ENCODE data around the gene GOLIM4.
"Not testable (repeated sequence)": the region's sequence is repeated elsewhere in the genome, so short reads cannot be mapped to it uniquely, and the experiment has no call there.

The GOLIM4 gene

DNA sequence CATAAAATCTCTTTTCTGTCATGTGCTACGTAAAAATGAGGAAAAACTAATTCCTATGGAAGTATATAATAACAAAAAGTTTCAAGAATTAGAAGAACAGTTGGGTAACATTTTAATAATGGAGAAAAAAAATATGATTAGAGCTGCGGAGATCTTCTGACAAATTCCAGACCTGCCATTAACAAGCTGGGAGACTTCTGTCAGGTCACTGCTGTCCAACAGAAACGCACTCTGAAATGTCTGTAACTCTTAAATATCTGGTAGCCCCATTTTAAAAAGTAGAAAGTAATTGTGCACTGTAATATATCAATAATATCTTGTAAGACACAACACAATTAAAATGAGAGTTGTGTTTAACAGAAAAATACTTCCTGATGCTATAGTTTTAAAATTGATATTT lies 15.7 kb downstream of the GOLIM4 start:
- no peak for DNase-seq (ENCODE audit: low read depth in 2 of 2)

- no peak for DNase-seq (ENCODE audit: low read depth in 2 of 2)
These were observed 18.6 kb downstream of the GOLIM4 start for GRCh38 chr3:168077091-168077490.

DNA sequence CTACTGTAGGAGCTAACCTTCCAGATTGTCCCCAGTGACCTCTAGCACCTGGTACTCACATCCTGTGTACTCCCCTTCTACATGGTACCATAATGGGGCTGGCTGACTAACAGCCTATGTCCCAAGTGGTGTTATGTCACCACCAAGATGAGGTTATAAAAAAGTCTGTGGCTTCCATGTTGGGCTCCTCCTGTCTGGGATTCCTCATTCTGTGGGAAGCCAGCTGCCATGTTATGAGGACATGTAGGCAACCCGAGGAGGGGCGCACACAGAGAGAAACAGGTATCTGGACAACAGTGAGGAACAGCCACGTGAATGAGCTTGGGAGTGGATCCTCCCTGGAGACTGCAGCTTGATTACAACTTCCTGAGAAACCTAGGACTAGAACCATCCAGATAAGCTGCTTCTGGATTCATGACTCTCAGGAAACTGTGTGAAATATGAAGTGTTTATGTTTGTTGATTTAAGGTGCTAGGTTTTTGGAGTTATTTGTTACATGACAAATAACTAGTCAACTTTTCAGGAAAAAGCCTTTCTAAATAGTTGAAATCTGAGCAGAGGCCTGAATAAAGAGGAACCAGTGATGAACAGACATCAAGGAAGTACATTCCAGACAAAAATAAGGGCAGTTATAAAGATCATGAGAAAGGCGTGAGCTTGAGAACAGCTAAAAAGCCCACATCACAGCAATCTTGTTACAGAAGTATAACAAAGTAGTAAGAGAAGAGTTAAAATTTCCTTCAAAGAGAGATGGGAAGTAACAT lies 21.7 kb downstream of the GOLIM4 start:
- no peak for DNase-seq (ENCODE audit: low read depth in 2 of 2)

- no peak for DNase-seq (ENCODE audit: low read depth in 2 of 2)
These were observed 23.4 kb downstream of the GOLIM4 start for GRCh38 chr3:168072323-168072650.

DNA sequence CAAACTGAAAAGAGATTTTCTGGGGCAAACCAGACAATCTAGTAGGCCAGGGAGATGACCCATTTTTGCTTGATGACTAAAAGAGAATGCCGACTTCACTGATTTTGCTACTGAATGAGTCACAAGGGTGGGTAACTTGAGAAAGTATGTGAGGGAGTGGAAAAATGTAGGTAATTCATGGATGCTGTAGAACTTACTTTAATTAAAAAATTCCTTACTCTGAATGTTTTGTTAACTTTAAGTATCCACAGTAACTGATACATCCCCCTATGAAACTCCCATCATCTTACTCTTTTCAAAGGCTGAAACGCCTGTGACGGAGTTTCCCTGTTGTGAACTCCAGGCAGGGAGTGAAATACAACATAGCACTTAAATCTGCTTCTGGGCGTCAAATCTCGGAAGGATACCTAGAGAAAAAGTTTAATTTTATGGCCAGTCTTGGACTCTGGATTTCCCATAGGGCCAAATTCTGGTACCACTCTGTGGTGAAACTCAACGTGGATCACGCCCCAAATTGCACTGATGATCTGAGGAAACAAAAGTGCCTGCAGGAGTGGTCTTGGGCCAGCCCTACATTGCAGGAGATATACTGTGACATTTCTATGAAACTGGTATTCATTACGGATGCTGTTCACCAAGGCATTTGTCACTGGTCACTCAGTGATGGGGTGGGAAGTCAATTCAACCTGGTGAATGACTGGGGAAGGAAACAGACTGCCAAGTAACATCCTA lies 24.0 kb downstream of the GOLIM4 start:
- no peak for DNase-seq (ENCODE audit: low read depth in 2 of 2)

- DNase-seq (ENCODE audit: low read depth in 2 of 2), result no peak
These were observed 24.8 kb downstream of the GOLIM4 start for GRCh38 chr3:168070919-168071318.

GRCh38 chr3:168068346-168068745 lies 27.4 kb downstream of the GOLIM4 start:
- no peak for DNase-seq (ENCODE audit: low read depth in 2 of 2)

DNA sequence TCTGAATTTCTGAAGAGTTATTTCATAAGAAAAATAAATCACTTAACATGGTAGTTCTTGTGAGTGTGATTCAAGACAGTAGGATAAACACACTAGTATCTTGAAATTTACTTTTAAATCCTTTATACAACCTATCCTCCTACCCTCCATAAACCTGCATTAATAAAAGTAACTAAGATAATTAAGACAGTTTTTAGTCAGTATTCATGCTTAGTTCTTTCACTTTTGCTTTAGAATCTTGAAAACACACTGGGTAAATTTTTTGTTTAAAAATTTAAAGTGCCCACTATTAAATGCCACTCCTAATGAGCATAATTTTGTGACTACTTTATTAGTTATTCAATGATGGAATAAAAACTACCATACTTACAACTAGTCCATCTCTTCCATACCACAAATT lies 28.8 kb downstream of the GOLIM4 start:
- no peak for DNase-seq (ENCODE audit: low read depth in 2 of 2)

DNA sequence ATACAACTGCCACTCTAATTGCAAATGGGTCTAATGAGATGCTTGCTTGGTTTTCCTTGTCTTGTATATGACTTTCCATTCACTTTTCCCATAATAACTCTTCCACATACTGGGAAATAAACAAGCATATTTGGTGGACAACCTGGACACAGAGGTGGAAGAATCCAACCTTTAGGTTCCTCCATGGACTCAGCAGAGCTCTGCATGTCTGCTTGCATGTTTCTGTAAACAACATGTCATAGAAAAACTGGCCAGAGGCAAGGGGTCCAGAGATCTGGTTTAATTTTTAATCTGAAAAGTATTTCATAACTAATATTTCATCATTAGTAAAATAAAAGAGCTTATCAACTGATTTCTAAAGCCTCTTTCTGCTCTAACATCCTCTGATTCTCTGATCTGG lies 30.2 kb downstream of the GOLIM4 start:
- DNase-seq (ENCODE audit: low read depth in 2 of 2), result no peak

GRCh38 chr3:168063122-168063521 lies 32.6 kb downstream of the GOLIM4 start:
- no peak for DNase-seq (ENCODE audit: low read depth in 2 of 2)

DNA sequence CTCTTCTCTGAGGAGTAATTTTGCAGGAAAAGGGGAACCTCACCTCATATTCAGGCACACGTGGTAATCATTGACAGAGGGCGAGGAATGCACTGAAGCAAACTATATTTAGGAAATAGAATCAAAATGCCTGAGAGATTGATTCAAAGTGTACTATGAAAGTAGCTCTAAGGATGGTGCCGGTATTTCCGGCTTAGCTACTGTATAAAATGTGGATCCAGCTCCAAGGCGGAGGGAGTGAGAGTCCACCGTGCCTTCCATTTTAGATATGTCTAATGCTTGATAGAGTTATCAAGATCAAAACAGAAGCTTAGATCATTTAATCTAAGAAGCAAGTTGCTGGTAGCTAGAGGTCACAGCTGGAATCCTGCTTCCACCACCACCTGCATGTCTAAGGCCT lies 33.0 kb downstream of the GOLIM4 start:
- no peak for DNase-seq (ENCODE audit: low read depth in 2 of 2)

DNA sequence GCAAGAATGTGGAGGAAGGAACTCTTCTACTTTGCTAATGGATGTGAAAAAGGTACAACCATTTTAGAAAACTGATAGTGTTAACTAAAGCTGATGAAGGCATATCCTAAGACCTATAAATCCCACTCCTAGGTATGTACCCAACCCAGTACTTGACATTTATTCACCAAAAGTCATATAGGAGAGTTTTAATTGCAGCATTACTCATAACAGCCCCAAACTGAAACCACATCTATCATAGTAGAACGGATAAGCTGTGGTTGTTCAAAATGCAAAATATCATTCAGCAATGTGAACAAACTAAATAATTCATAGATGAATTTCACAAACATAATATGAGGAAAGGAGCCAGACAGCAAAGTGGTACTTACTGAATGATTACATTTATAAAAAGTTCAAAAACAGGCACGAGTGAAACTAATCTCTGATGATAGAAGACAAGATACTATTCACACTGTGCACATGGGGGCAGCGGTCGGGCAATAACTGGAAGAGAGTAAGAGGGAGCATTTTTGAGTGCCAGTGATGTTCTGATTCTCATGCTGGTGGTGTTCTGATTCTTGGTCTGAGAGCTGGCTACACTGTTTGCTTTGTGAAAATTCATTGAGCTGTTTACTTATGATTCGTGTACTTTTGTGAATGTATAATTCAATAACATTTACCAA lies 34.3 kb downstream of the GOLIM4 start:
- no peak for DNase-seq (ENCODE audit: low read depth in 2 of 2)

GRCh38 chr3:168060317-168060716 lies 35.4 kb downstream of the GOLIM4 start:
- DNase-seq (ENCODE audit: low read depth in 2 of 2), result no peak

DNA sequence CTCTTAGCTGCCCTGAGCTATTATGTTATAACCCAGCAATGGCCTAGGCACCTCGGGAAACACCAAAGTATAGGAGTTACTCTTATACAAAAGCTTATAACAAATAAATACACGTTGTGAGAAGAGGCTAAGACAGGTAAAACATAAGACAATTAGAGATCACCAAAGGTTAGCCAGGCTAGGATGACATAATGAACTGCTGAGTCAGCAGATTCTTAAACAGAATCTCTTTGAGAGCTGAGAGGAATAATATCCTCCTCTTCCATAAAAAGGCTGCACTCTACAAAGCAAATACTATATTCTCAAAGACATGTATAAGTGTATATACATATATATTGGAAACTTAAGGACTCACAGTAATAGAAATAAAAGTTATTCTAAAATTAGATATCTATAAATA lies 37.2 kb downstream of the GOLIM4 start:
- DNase-seq (ENCODE audit: low read depth in 2 of 2), result no peak

GRCh38 chr3:168056398-168057230 lies 39.1 kb downstream of the GOLIM4 start:
- not testable (repeated sequence) for DNase-seq (ENCODE audit: low read depth in 2 of 2)

GRCh38 chr3:168054447-168054846 lies 41.3 kb downstream of the GOLIM4 start:
- DNase-seq (ENCODE audit: low read depth in 2 of 2), result no peak

DNA sequence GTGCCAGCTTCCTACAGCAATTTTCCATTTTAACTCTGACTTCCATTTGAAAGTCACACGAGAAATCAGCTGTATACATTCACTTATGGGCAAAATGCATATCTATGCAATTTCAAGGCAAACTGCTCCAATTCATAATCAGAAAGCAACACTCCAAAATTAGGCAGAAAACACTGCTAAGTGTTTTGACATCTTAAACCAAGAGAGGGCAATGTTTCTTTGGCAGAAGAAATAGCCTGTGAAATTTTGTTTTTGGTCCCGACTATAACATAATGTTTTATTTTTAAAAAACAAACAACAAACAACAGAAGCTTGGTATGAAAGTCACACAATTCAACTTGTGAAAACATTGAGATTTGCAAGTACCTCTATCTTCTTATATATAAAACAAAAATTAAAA lies 42.6 kb downstream of the GOLIM4 start:
- DNase-seq (ENCODE audit: low read depth in 2 of 2), result no peak

GRCh38 chr3:168052515-168052914 lies 43.2 kb downstream of the GOLIM4 start:
- no peak for DNase-seq (ENCODE audit: low read depth in 2 of 2)

- DNase-seq (ENCODE audit: low read depth in 2 of 2), result no peak
These were observed 43.9 kb downstream of the GOLIM4 start for GRCh38 chr3:168051531-168052471.

- no peak for DNase-seq (ENCODE audit: low read depth in 2 of 2)
These were observed 44.7 kb downstream of the GOLIM4 start for GRCh38 chr3:168051070-168051469.

DNA sequence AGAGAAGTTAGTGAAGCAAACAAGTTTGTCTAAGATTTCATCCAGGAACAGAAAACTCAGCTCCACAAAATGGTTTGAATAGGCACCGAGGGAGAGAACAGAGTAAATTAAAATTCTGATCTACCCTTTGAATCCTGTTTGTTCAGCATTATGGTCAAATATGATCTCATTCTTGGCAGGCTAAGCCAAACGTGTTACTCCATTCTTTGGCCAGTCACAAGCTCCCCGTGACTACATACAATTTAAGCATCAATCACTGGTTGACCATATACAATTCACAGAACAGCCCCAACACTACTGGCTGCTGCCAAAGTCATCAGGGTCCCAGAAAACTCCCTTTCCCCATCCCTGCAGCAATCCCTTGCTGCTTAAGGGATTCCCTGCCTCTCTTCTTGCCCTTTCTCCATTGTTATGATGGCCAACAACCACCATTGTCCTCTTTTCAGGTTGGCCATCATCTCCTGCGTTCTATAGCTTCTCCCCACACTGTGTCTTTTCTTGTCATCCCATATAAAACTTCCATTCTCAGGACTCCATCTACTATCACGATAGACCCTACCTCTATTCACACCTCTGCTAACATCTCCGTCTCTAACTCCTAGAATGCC lies 46.3 kb downstream of the GOLIM4 start:
- DNase-seq (ENCODE audit: low read depth in 2 of 2), result no peak

Measured in stimulated activated CD8-positive, alpha-beta memory T cell treated with anti-CD3 and anti-CD28 coated beads, Interleukin-15, amount 100 ng/mL, for 4 hours (primary cell).